Suppressor macrophage (primary cell): ENCODE data around the gene LMNTD2.

ENCODE experiments used
- DNase-seq, 4 experiments: peaks; one replicate each; pipeline ENCODE4 v3.0.0-alpha.2; 2020 to 2022

The LMNTD2 gene

DNA sequence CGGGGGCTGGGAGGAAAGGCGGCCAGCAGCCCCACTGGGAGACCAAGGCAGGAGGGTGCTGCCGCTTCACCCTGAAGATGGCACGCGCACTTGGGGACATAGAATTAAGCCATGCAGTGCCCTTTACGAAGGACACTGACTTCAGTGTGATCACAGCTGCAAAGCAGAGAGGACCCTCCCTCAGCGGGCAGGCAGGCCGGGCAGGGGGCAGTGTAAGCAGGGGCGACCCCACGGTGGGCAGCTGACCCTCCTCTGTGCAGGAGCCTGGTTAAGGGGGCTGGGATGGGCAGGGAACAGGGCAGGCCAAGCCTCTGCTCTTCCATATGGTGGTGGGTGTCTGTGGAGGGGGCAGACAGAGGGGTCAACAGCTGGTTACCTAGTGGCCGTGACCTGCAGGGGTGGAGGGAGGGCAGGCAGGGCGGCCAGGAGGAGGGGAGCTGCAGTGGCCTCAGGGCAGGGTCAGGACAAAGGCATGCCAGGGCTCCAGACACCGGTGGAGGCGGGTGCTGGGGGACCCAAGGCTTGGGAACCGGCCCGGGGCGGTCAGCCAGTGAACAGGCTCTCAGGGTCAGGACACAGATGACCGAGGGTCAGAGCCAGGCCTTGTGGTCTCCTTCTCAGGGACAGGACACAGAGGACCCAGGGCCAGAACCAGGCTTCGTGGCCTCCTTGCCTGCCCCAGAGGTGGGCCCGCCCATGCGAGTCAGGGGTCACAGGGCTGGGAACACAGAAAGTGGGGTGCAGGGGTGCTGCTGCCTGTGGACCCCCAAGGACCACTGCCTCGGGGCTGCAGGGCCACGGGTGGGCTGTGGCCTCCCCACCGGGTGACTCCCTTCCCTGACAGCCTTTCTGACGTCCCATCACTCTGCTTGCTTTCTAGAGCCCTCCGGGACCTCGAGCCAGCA is 7.2 kb downstream of the LMNTD2 start:
- DNase-seq: no peak

DNA sequence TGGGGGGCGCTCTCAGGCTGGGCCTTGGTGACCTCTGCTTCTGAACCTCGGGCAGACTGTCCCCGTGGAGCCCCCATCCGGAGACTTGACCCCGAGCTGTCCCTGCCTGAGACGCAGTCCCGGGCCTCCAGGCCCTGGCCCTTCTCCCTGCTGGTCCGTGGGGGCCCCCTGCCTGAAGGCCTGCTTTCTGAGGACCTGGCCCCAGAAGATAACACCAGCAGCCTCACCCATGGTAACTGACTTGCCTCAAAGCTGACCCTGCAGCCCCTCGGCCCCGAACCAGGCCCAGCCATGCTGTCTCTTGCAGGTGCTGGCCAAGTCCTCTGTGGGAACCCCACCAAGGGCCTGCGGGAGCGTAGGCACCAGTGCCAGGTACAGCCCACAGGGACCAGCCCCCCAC is 8.9 kb downstream of the LMNTD2 start:
- no peak for DNase-seq

DNA sequence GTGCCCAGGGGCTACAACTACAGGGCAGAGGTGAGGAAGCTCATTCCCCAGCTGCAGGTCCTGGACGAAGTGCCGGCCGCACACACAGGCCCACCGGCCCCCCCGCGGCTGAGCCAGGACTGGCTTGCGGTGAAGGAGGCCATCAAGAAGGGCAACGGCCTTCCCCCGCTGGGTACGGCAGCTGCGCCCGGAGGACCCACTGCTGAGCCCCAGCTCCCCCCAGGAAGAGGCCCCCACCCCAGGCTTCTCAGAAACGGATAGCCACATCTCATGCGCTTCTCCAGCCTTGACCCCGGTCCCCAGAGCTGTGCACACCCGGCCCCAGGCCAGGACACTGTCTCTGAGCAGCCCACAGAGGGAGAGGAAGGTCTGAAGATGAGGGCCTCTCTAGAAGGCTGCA is 9.4 kb downstream of the LMNTD2 start:
- no peak for DNase-seq

DNA sequence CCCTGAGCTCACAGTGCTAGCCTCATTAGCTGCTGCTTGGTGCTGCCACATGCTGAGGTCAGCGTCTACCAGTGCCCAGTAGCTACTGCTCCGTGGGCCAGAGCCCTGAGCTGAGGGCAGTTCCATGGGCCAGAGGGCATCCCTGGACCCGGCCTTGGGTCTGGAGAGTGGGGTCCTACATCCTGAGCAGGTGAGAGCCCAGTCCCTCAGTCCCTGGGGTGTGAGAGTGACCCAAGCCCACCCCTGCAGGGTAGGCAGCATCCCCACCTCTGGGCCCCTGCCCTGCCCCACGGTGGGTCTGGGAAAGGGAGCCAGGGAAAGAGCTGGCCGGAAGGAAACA is 9.8 kb downstream of the LMNTD2 start:
- DNase-seq: no peak

DNA sequence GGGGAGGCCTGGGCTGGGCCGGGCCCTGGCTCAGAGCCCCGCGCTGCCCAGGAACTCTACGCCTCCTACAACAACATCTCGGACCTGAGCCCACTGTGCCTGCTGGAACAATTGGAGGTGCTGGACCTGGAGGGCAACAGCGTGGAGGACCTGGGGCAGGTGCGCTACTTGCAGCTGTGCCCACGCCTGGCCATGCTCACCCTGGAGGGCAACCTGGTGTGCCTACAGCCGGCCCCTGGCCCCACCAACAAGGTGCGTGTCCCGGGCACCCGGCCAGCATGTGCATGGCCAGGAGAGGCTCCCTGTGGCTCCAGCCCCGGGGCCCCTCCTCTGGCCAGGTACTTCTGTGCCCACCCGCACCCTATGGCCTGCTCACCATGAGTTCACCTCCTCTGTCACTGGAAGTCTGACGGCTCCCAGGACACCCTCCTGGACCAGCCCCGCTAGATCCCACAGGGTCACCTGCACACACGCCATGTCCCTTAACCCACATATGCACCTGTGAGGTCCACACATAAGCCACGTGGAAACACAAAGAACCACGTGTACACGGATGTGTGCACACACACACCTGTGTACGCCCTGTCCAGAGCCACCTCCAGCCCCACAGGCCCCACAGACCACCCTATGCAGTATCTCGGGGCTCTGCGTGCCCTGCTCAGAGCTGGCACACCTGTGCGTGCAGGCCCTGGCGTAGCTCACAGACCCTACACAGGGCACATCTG is 10.4 kb downstream of the LMNTD2 start:
- DNase-seq: no peak

DNA sequence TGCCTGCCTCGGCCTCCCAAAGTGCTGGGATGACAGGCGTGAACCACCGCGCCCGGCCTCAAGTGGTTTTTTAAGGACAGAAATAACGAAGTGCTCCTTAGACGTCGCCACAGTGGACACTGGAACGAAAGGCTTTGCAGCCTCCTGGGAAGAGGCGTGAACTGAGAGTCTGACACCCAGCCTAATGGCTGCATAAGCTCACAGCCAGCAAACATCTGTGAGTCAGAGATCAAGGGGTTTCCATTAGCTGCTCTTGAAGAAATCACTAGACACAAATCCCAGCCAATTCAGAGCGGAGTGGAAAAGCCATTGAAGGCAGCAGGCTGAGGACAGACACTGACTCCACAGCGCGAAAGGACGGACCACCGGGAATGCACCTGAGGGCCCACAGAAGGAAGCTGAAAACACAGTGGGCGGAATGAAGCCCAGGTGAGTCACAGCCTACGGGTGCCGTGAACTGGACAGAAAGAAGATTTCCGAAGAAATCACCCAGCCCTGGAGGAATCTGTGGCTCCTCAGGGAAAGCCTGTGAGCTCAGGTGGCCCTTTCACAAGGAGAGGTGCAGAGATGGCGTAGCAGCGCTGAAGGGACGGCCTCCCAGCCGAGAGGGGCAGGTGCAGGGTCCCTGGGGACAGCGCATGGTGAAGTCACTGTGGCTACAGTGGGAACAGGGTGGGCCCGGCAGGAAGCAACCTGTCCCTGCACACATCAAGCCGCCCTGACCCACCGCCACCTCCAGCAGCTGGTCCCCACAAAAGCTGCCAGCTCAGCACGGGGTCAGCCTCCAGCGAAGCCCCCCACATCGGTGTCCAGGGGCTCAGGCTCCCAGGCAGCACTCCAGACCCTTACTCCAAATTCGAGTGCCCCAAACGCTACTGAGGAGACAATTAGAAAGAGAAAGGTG is 11.6 kb downstream of the LMNTD2 start:
- no peak for DNase-seq

DNA sequence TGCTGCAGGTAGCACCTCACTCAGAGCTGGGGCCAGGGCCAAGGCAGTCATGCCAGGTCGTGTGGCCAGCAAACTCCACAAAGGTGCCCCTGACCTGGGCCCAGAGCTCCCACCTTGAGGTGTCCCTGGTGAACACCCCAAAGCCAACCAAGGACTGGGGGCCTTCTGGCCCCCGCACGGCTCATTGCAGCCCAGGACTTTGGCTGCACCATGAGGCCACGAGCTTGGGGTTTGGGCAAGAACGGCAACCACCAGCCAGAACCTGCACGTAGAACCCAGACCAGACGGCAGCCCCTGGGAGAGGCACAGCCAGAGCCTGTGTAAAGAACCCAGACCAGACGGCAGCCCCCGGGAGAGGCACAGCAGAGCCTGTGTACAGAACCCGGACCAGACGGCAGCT is 15.4 kb downstream of the LMNTD2 start:
- no peak for DNase-seq

DNA sequence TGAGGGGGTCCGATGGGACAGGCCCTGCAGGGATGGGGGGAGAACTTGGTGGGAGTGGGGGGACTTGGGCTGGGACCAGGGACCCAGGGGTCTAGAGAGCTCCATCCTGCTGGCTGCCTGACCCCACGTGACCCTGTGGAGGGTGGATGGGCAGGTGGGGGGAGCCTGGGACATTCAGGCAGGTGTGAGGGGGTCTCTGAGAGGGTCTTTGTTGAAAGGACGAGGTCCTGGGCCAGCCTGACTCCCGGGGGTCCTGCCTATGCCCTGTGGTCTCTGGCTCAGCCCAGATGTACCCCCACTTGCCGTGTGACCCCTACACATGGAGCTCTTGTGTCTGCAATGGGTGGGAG is 15.7 kb downstream of the LMNTD2 start:
- DNase-seq: no peak

DNA sequence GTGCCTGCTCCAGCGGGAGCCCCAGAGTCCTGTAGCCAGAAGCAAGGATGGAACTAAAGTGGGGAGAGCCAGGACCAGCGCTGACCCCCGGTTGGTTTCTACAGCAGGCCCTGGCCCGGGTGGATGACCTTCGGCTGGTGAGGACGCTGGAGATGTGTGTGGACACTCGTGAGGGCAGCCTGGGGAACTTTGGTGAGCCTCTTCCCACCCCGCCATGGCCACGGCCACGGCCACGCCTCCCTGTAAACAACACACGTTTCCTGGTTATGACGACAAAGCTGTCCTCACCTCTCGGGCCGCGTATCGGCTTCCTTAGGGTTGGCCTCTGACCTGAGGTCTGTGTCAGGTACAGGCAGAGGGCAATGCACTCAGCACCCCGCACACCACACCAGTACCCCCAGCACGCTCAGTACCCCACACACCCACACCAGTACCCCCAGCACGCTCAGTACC is 19.1 kb downstream of the LMNTD2 start:
- DNase-seq: no peak

DNA sequence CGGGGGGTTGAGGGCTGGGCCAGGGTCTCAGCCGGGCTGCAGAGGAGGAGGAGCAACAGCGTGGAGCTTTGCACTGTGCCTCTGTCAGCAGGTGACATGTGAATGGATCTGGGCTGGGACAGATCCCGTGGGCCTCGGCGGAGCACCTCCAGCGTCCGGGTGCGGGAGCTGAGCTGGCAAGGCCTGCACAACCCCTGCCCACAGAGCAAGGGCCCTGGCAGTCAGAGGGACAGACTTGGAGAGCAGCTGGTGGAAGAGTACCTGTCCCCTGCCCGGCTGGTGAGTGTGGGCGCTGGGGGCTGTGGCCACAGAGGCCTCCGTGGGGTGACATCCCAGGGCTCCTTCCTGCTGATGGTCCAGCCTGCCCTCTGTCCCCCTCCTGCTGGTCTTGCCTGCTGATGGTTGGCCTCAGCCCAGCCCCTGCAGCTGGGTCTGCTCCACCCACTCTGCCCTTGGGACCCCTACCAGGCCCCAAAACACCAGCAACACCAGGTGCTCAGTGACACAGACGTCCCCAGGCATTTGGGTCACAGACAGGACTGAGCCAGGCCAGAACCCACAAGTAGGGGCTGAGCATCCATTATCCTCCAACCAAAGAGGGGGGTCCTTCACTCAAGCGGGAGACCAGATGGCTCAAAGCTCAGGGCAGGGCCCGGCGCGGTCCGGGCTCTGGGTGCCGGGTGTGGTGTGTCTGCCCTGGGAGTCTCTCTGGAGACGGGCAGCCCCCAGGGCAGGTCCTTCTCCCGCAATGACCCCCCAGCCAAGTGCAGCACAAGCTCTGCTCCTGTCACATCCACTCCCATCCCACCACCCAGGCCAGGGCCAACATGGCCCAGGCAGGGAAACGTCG is 19.7 kb downstream of the LMNTD2 start:
- no peak for DNase-seq

DNA sequence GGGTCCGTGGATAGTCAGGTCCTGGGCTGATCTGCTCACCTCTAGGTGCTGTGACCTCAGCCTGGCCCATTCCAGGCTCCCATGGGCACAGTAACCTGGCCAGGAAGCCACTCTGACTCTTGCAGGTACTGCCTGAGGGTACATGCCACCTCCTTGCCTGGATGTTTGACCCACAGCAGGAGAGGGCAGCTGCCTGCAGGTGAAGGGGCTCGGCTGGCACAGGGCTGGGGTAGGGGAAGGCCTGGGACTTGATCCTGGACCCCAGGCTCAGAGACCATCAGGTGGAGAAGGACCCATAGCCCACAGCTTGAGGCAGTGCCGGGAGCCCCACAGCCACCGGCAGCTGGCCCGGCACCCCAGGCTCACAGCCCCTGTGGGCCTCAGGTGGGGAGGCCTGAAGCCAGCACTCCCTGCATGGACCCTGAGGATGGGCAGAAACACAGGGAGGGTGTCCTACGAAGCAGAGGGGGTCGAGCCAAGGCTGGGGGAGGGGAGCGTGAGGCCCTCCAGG is 20.5 kb downstream of the LMNTD2 start:
- DNase-seq: no peak

DNA sequence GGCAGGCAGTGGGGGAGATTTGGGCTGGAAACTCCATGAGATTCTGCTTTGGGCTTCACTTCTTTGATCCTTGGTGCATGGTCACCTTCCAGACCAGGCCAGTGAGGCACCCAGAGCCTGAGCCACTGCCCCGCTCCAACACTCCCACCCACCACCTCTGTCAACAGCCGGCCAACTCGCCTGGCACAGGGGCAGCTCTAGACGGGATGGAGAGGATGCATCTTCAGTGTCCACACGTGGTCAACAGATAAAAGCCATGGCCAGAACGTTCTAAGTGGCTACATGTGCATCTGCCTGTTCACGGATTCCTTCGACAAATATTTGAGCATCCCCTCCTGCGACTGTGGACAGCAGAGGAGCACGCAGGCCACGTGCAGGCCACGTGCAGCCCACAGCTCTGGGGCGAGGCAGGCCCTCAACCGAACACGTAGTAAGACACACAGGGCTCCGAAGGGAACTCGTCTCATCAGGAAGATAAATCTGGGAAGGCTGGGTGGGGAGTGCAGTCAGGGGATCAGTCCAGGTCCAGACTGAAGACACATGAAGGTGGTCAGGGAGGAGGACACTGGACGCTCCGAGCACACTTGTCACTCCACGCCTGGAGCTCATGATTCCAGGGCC is 22.0 kb downstream of the LMNTD2 start:
- DNase-seq: no peak

DNA sequence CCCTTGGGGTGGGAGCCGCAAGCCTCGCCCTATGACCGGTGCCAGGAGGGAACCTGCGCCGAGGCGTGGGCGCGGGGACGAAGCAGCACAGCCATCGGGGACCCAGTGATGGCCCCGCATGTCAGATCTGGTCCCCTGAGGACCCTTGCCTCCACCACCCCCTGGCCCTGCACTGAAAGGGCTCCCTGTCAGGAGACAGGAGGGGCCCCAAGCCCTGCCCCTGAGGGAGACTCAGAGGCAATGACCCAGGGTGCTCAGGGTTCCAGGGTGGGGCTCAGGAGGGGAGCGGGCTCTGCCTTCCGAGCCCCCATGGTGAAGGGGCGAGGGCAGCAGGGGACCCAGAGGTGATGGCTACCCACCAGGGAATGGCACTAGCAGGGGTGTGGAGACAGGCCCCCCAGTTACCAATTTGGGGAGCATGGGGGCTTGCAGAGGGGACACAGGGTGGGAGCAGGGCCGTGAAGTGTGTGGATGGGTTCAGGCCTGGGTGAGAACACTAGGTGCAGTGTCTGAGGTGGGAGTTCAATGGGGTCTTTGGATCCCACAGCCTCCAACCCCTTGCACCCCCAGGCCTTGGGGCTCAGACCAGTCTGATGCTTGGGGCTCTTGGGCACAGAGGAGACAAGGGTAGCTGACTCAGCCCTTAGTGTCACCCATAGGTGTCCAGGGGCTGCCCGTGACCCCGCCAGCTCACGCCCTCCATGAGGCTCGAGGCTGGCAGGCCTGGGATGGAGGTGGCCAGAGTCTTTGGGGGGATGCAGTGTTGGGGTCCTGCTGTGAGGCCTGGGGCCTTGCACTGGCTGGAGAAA is 22.7 kb downstream of the LMNTD2 start:
- no peak for DNase-seq

DNA sequence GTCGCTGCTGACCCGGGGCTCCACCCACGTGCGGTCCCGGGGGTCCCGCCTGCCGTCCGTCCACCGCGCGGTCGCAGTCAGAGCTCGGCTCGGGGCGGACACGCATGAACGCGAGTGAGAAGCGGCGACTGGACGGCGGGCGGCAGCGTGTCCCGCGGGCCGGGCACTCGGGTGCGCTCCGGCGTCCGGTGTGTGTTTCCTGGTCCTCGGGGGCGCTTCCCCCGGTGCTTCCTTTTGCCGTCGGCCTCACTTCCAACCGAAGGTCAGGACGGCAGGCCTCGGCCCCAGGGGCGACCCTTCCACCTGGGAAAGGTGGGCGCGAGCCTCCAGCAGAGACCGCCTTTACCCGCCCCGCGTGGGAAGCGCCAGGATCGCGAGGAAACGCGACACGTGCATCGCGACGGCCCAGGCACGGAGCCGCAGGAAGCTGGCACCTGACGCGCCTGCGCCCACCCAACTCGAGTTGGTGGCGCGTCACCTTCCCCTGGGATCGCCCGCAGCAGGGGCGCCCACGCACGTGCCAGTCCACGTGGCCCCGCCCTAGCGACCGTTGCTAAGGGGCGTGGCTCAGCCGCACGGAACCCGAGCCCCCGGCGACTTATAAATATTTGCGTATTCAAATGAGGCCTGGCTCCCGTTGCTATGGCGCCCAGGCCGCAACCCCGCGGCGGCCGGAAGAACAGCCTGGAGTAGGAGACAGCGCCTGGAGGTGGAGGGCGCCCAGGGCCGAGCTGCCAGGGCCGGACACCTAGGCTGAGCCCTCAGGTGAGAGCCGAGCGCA is 23.5 kb downstream of the LMNTD2 start, which contains the start of gene LRRC56:
Gene LRRC56, plus strand, starts transcription at position 687 of the 781 bp plus-strand sequence. CDS start 3,158 bp downstream, outside the sequence.
- peak; percentile 82 to 88 (median 84) for DNase-seq

DNA sequence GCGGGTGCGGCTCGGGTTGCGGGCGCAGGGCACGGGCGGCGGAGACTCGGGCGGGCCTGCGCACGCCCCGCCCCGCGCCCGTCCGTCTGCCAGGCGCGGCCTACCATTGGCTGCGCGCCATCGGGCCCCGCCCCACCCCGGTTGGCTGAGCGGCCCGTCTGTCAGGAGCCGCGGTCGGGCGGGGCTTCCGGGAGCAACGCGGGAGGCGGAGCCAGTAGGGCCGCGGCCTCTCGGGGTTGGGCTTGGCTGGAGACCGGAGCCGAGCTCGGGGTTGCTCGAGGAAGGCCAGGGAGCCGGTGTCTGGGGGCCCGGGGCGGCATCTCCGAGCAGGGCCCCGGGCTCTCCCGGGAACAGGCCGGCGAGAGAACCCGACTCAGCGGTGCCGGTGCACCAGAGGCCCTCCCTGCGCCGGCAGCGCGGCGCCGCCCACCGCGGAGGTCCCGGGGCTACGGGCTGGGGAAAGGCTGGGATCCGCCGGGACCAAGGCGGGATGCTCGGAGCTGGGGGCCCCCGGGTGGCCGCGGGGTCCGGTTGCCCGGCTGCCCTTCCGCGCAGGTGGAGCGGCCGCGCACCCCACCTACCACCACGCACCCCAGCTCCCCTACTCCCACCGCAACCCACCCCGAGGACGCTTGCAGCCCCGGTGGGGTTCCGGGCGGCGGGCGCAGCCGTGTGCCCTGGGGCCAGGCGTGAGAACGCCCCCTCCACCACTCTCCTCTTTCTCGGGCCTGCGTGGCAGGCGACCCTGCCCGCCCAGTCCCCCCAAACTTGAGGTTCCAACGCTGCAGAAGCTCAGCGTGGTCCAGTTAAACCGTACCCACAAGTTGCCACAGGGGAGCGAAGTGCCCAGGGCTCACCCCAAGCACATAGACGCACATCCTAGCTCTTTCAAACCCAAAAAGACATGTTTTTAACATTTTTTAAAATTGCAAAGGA is 24.8 kb downstream of the LMNTD2 start, which contains the start of gene HRAS:
Gene HRAS, minus strand, starts transcription at position 58 of the 936 bp plus-strand sequence.
- peak; percentile 97 to 99 (median 98) for DNase-seq

DNA sequence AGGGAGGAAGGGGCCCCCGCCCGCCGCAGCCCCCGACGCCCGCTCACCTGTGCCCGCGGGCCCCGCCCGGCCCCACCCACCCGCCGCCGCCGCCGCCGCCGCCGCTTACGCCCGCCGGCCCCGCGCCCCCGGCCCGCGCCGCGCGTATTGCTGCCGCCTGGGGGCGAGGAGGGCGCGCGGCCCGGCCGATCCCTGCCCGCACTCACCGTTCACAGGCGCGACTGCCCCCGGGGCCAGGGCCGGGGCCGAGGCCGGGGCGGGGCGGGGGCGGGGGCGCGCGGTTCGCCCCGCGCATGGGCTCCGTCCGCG is 25.4 kb downstream of the LMNTD2 start:
- DNase-seq: no peak

DNA sequence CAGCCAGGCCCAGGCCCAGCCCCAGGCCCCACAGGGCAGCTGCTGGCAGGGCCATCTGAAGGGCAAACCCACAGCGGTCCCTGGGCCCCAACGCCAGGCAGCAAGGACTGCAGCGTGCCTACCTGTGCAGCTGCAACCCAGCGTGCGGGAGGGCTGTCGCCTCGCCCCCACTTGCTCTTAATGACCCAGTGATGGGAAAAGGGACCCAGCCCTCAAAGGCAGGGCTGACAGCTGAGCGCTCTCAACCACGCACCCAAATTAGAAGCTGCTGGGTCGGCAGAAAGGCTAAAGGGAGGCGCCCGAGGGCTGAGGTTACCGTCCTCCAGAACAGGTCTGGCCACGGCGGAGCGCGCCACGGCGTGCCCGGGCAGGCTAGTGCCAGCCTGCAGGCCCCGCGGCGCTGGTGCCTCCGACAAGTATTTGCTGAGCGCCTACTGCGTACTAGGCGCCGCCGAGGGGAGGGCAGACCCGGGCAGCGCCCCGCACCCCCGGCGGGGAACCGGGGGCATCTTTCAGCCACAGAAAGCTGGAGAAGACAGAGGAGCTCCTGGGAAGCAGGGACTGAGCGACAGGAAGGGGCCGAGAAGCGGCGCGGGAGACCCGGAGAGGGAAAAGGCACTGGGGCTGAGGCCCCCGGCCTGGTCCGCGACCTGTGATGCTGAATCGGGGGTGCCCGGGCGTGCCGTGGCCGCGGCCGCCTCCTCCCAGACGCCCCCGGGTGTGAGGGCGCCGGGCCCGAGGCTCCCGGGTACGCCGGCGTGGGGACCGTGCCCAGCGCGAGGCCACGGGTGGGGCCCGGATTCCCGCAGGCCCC is 25.9 kb downstream of the LMNTD2 start:
- DNase-seq: peak; percentile 18 to 69 (median 40)
